Kidney epithelial cell (primary cell): ENCODE data around the gene CCDC196. TPM values are rescaled to one million over a fixed set of nuclear protein-coding genes. Genes with fewer than 3 reads are reported as not detected.
"Not testable (repeated sequence)": the region's sequence is repeated elsewhere in the genome, so short reads cannot be mapped to it uniquely, and the experiment has no call there.

ENCODE experiments used
- DNase-seq: peaks from one replicate; pipeline ENCODE4 v3.0.0-alpha.2; 2010; ENCODE audit warnings: low read depth
- H3K27me3 ChIP-seq: 2 replicates; pipeline ENCODE4 v1.6.0; 2011; ENCODE audit warnings: low read length; ENCODE audit not compliant: control insufficient read depth, insufficient read depth
- H3K36me3 ChIP-seq: 2 replicates; pipeline ENCODE4 v1.5.1; 2011; ENCODE audit warnings: low read length; ENCODE audit not compliant: control insufficient read depth, insufficient read depth
- H3K4me3 ChIP-seq: 2 replicates; pipeline ENCODE4 v1.5.1; 2011; ENCODE audit warnings: low read depth, mild to moderate bottlenecking, control low read depth, low read length
- CTCF ChIP-seq: IDR thresholded peaks from 2 replicates; pipeline ENCODE4 v1.5.1; 2011; ENCODE audit warnings: mild to moderate bottlenecking, moderate library complexity, low read length, control low read depth, inconsistent platforms; ENCODE audit not compliant: insufficient read depth, poor library complexity, severe bottlenecking
- total RNA-seq: library from RNA; depleted of rRNA; stranded (reverse); fragments of >200 nt; gene quantifications from 2 replicates; pipeline ENCODE4 v1.2.3, GENCODE V29; 2015

CCDC196 gene
- total RNA-seq, 1 donor from 2014 or later: not detected

GRCh38 chr14:66543996-66544395 is 57.8 kb downstream of the CCDC196 start:
- Histone ChIP-seq H3K27me3 (no peaks in the 10 kb centered on the region), H3K36me3 (no peaks in the 10 kb centered on the region), H3K4me3 (no peak overlapping the region)
- no peak for TF ChIP-seq CTCF
- no peak for DNase-seq

GRCh38 chr14:66545191-66545590 is 59.0 kb downstream of the CCDC196 start:
- DNase-seq, H3K27me3 ChIP-seq, H3K36me3 ChIP-seq, H3K4me3 ChIP-seq: not testable (repeated sequence)

- DNase-seq, H3K36me3 ChIP-seq, H3K27me3 ChIP-seq, H3K4me3 ChIP-seq: not testable (repeated sequence)
These were observed 59.6 kb downstream of the CCDC196 start for GRCh38 chr14:66545751-66546150.

Other genes with a start within 250 kb of the CCDC196 start
- gene GPHN, start 21.8 kb downstream of the CCDC196 start, total RNA-seq: 7.5 and 12.9 TPM in 2 replicates